Measurements from ENCODE around the gene RHOU. TPM values are rescaled to one million over a fixed set of nuclear protein-coding genes. Genes with fewer than 3 reads are reported as not detected.

Gene RHOU
- total RNA-seq, 1 donor from 2014 or later = 0.53 TPM

DNA sequence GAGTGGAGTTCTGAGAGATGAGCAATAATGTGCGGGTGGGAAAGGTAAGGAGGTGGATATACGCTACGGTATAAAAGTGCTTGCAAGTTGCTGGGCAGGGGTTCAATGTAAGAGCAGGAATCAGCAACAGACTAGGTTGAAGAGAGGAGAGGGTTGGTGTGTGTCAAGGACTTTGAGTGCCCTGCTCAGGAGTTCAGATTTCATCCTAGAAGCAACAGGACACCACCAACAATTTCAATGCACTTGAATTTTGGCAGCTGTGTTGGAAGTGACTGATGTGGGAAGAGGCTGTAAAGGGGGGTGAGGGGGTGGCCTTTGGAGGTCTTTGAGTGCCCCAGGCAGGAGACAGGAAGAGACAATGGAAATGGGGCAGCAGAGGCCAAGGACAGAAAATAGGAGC, 57.3 kb downstream of the RHOU start:
- no peak overlapping the region for H3K4me3 ChIP-seq (ENCODE audit: low read depth, low read length)
- DNase-seq (ENCODE audit: low read depth) (no peak), FAIRE-seq (no peak)
- H3K36me3 ChIP-seq (ENCODE audit: control insufficient read depth, insufficient read depth, low read length) = no peaks in the 10 kb centered on the region
- no peaks in the 10 kb centered on the region for H3K27me3 ChIP-seq (ENCODE audit: control insufficient read depth, insufficient read depth, low read length)
- TF ChIP-seq, protein P1, sequence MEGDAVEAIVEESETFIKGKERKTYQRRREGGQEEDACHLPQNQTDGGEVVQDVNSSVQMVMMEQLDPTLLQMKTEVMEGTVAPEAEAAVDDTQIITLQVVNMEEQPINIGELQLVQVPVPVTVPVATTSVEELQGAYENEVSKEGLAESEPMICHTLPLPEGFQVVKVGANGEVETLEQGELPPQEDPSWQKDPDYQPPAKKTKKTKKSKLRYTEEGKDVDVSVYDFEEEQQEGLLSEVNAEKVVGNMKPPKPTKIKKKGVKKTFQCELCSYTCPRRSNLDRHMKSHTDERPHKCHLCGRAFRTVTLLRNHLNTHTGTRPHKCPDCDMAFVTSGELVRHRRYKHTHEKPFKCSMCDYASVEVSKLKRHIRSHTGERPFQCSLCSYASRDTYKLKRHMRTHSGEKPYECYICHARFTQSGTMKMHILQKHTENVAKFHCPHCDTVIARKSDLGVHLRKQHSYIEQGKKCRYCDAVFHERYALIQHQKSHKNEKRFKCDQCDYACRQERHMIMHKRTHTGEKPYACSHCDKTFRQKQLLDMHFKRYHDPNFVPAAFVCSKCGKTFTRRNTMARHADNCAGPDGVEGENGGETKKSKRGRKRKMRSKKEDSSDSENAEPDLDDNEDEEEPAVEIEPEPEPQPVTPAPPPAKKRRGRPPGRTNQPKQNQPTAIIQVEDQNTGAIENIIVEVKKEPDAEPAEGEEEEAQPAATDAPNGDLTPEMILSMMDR (IDR thresholded peaks at IDR 0.05; ENCODE audit: insufficient read depth, low read length, severe bottlenecking) = no peak

DNA sequence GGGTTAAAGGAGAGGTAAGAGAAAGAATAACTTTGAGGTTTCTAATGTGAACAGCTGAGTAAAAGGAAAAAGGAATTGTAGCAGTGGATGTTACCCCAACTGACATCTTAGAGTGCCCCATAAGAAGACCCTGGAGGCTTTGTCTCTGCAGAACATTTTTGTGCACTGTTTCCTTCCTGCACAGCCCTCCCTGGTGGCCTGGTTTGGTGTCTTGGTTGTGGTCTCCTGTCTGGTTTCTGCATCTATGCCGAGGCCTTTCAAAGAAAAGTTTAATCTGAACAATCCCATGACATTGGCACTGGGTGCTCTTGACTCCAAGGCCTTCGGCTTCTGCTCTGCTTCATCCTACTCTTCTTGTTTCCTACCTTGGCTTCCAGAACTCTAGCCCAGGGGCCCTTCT, 57.8 kb downstream of the RHOU start:
- TF ChIP-seq, protein P1 (IDR thresholded peaks at IDR 0.05; ENCODE audit: insufficient read depth, low read length, severe bottlenecking) = no peak
- DNase-seq (ENCODE audit: low read depth) = no peak

DNA sequence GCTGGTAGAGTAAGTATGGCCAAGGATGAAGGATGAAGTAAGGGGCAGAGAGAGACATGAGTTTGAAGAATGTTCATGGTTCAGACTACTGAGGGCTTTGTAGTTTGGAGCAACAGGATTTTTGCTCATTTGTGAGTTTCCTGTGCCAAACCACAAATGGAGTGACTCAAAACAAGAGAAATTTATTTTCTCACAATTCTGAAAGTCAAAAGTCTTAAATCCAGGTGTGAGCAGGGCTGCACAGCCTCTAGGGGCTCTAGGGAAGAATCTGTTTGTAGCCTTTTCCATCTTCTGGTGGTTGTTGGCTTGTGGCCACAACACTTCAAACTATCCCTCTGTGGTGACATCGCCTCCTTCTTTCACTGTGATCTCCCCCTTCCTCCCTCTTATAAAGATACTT, 58.9 kb downstream of the RHOU start:
- TF ChIP-seq, protein P1 (IDR thresholded peaks at IDR 0.05; ENCODE audit: insufficient read depth, low read length, severe bottlenecking) = no peak
- FAIRE-seq (no peak), DNase-seq (ENCODE audit: low read depth) (no peak)
- Histone ChIP-seq H3K27me3 (ENCODE audit: control insufficient read depth, insufficient read depth, low read length) (no peaks in the 10 kb centered on the region), H3K4me3 (ENCODE audit: low read depth, low read length) (no peak overlapping the region), H3K36me3 (ENCODE audit: control insufficient read depth, insufficient read depth, low read length) (no peaks in the 10 kb centered on the region)

More for the DNA sequence above, 57.8 kb downstream of the RHOU start:
- Histone ChIP-seq H3K27me3 (ENCODE audit: control insufficient read depth, insufficient read depth, low read length) (no peaks in the 10 kb centered on the region), H3K36me3 (ENCODE audit: control insufficient read depth, insufficient read depth, low read length) (no peaks in the 10 kb centered on the region), H3K4me3 (ENCODE audit: low read depth, low read length) (no peak overlapping the region)
- no peak for FAIRE-seq

DNA sequence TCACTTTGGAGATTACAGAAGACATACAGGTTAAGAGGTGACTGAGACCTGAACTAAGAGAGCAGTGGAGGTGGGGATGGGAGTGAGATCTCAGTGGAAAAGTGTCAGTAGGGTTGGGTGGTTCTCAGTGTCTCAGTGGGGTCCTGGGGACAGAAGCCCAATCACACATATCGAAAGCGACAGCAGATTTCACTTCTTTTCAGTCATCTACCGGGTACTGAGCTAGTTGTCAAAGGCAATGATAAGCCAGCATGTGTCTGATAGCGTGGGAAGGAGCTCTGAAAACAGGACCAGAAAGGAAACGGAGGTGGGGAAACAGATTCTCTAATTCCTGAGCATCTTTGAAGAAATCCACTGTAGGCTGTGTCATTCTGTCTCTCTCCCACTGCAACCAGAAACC, 59.5 kb downstream of the RHOU start:
- Histone ChIP-seq H3K4me3 (ENCODE audit: low read depth, low read length) (no peak overlapping the region), H3K36me3 (ENCODE audit: control insufficient read depth, insufficient read depth, low read length) (no peaks in the 10 kb centered on the region), H3K27me3 (ENCODE audit: control insufficient read depth, insufficient read depth, low read length) (no peaks in the 10 kb centered on the region)
- FAIRE-seq = peak; percentile 60
- no peak for DNase-seq (ENCODE audit: low read depth)
- TF ChIP-seq, protein P1 (IDR thresholded peaks at IDR 0.05; ENCODE audit: insufficient read depth, low read length, severe bottlenecking) = no peak

DNA sequence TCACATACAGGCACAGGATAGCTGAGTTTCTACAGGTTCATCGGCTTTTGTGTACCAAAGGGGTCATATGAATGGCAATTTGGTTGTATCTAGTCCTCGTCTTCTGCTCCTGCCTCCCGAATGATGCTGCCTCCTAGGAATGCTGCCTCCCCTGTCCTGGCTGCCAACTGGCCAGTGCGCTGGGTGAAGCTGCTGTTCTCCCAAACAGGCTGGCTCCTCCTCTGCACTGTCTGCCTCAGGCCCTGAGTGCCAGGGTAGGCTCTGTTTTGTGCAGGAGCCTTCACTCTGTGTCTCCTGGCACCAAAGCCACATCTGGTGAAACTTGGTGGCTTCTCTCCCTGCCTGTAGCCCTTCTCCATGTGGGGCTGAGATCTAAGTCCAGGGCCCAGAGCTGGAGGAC, 60.3 kb downstream of the RHOU start:
- H3K4me3 ChIP-seq (ENCODE audit: low read depth, low read length) = no peak overlapping the region
- no peaks in the 10 kb centered on the region for H3K36me3 ChIP-seq (ENCODE audit: control insufficient read depth, insufficient read depth, low read length)
- DNase-seq (ENCODE audit: low read depth) = no peak

More for the DNA sequence above, 60.3 kb downstream of the RHOU start:
- TF ChIP-seq, protein P1 (IDR thresholded peaks at IDR 0.05; ENCODE audit: insufficient read depth, low read length, severe bottlenecking) = no peak
- H3K27me3 ChIP-seq (ENCODE audit: control insufficient read depth, insufficient read depth, low read length) = no peaks in the 10 kb centered on the region
- no peak for FAIRE-seq

Other genes starting within 250 kb of the RHOU start
- gene RNF187, start 248.1 kb upstream of the RHOU start, total RNA-seq = 147 and 179 TPM in 2 replicates

Measured in bronchial epithelial cell (primary cell).